Measurements from ENCODE around the gene DOCK4.

Gene DOCK4

GRCh38 chr7:111855842-111856227 lies 350.4 kb downstream of the DOCK4 start:
- Mint-ChIP-seq H3K4me1 (peaks cover 18% of the 10 kb centered on the region), H3K36me3 (ENCODE audit: low read depth) (peaks cover 49% of the 10 kb centered on the region), H3K4me3 (no peak overlapping the region), H3K27ac (no peak overlapping the region), H3K9me3 (peaks cover 7% of the 10 kb centered on the region), H3K27me3 (ENCODE audit: low read depth, poor library complexity) (no peaks in the 10 kb centered on the region)
- TF ChIP-seq CTCF (IDR thresholded peaks at IDR 0.05): no peak
- no peak for DNase-seq

- DNase-seq: no peak
- peaks cover 18% of the 10 kb centered on the region for H3K4me1 Mint-ChIP-seq
- no peak overlapping the region for H3K27ac Mint-ChIP-seq
- peaks cover 49% of the 10 kb centered on the region for H3K36me3 Mint-ChIP-seq (ENCODE audit: low read depth)
- H3K4me3 Mint-ChIP-seq: no peak overlapping the region
- H3K9me3 Mint-ChIP-seq: peaks cover 12% of the 10 kb centered on the region
- peak; percentile 17 for TF ChIP-seq CTCF (IDR thresholded peaks at IDR 0.05)
- H3K27me3 Mint-ChIP-seq (ENCODE audit: low read depth, poor library complexity): no peaks in the 10 kb centered on the region
Observed at GRCh38 chr7:111855161-111855841, 350.9 kb downstream of the DOCK4 start.

GRCh38 chr7:111853201-111853990 lies 352.8 kb downstream of the DOCK4 start:
- peaks cover 53% of the 10 kb centered on the region for H3K36me3 Mint-ChIP-seq (ENCODE audit: low read depth)
- DNase-seq: no peak
- peak overlapping the region; percentile 90 for H3K27ac Mint-ChIP-seq
- no peak for TF ChIP-seq CTCF (IDR thresholded peaks at IDR 0.05)
- H3K9me3 Mint-ChIP-seq: peaks cover 29% of the 10 kb centered on the region
- H3K4me1 Mint-ChIP-seq: peaks cover 23% of the 10 kb centered on the region
- H3K27me3 Mint-ChIP-seq (ENCODE audit: low read depth, poor library complexity): no peaks in the 10 kb centered on the region
- H3K4me3 Mint-ChIP-seq: no peak overlapping the region

GRCh38 chr7:111852081-111852480 lies 354.1 kb downstream of the DOCK4 start:
- H3K27me3 Mint-ChIP-seq (ENCODE audit: low read depth, poor library complexity): no peaks in the 10 kb centered on the region
- TF ChIP-seq CTCF (IDR thresholded peaks at IDR 0.05): no peak
- no peak overlapping the region for H3K4me3 Mint-ChIP-seq
- no peak overlapping the region for H3K27ac Mint-ChIP-seq
- peaks cover 56% of the 10 kb centered on the region for H3K36me3 Mint-ChIP-seq (ENCODE audit: low read depth)
- no peak for DNase-seq
- peaks cover 23% of the 10 kb centered on the region for H3K4me1 Mint-ChIP-seq
- peaks cover 32% of the 10 kb centered on the region for H3K9me3 Mint-ChIP-seq

GRCh38 chr7:111846898-111847297 lies 359.3 kb downstream of the DOCK4 start:
- no peaks in the 10 kb centered on the region for H3K27me3 Mint-ChIP-seq (ENCODE audit: low read depth, poor library complexity)
- H3K36me3 Mint-ChIP-seq (ENCODE audit: low read depth): peaks cover 94% of the 10 kb centered on the region
- no peak overlapping the region for H3K4me3 Mint-ChIP-seq
- DNase-seq: no peak
- H3K9me3 Mint-ChIP-seq: peaks cover 32% of the 10 kb centered on the region
- no peak overlapping the region for H3K27ac Mint-ChIP-seq
- peaks cover 8% of the 10 kb centered on the region for H3K4me1 Mint-ChIP-seq
- TF ChIP-seq CTCF (IDR thresholded peaks at IDR 0.05): no peak
